SK-N-MC (cell line): ENCODE data around the gene TANGO6.

Experiments
- DNase-seq: peaks from one replicate; pipeline ENCODE4 v3.0.0-alpha.2; 2011; ENCODE audit warnings: low read depth, low spot score
- H3K27ac ChIP-seq: fragments of 200-600 bp; sonication (generic); 2 replicates; pipeline ENCODE4 v1.5.1; 2016; ENCODE audit warnings: mixed run types
- H3K36me3 ChIP-seq: fragments of 200-600 bp; sonication (generic); 2 replicates; pipeline ENCODE4 v1.6.1; 2017; ENCODE audit warnings: antibody characterized with exemption, low read length, mixed read lengths; ENCODE audit not compliant: insufficient read depth
- H3K4me3 ChIP-seq: fragments of 200-600 bp; sonication (generic); 2 replicates; pipeline ENCODE4 v1.5.1; 2016
- H3K9ac ChIP-seq: fragments of 200-600 bp; sonication (generic); 2 replicates; pipeline ENCODE4 v1.8.0; 2017; ENCODE audit warnings: mixed run types, mixed read lengths; ENCODE audit not compliant: insufficient read length
- H3K9me3 ChIP-seq: fragments of 200-600 bp; sonication (generic); 2 replicates; pipeline ENCODE4 v1.6.1; 2017; ENCODE audit warnings: low read depth, mild to moderate bottlenecking, antibody characterized with exemption, low read length, moderate library complexity, mixed read lengths
- EZH2 ChIP-seq: fragments of 200-600 bp; sonication (generic); IDR thresholded peaks from one replicate; pipeline ENCODE4 v1.6.1; 2017; ENCODE audit warnings: antibody characterized with exemption
- FOXP2 ChIP-seq: optimal IDR thresholded peaks from 2 replicates; pipeline ENCODE3; 2011; ENCODE audit warnings: mild to moderate bottlenecking, moderate library complexity; ENCODE audit not compliant: insufficient read depth; ENCODE audit errors: extremely low read length, control extremely low read depth
- POLR2AphosphoS5 ChIP-seq: IDR thresholded peaks from 2 replicates; pipeline ENCODE4 v1.6.1; 2012; ENCODE audit warnings: mild to moderate bottlenecking, low read depth, low read length, borderline replicate concordance

The TANGO6 gene

GRCh38 chr16:69105501-69106361 is 262.4 kb downstream of the TANGO6 start, which contains the start of gene HAS3:
Gene HAS3 (plus strand): TSS chr16:69105653. CDS start chr16:69109396, 3,743 bp downstream.
- Histone ChIP-seq H3K4me3 (peak within 1 kb of the TSS; percentile 74), H3K36me3 (no peaks in the 10 kb centered on the region), H3K9me3 (no peaks in the 10 kb centered on the region), H3K27ac (no peak within 1 kb of the TSS), H3K9ac (no peak within 1 kb of the TSS)
- TF ChIP-seq FOXP2, result no peak
- no peak for TF ChIP-seq POLR2AphosphoS5
- TF ChIP-seq EZH2, result no peak
- DNase-seq, result no peak

GRCh38 chr16:69106491-69107315 is 263.4 kb downstream of the TANGO6 start:
- Histone ChIP-seq H3K9me3 (no peaks in the 10 kb centered on the region), H3K36me3 (no peaks in the 10 kb centered on the region), H3K27ac (no peak overlapping the region), H3K9ac (no peak overlapping the region), H3K4me3 (peak overlapping the region; percentile 71)
- no peak for DNase-seq
- TF ChIP-seq FOXP2 (no peak), EZH2 (no peak), POLR2AphosphoS5 (no peak)

GRCh38 chr16:69107316-69107962 is 264.1 kb downstream of the TANGO6 start:
- H3K4me3 ChIP-seq, result peak overlapping the region; percentile 71
- H3K27ac ChIP-seq, result no peak overlapping the region
- TF ChIP-seq EZH2, result no peak
- no peak for TF ChIP-seq FOXP2
- no peak for TF ChIP-seq POLR2AphosphoS5
- no peaks in the 10 kb centered on the region for H3K36me3 ChIP-seq
- no peak overlapping the region for H3K9ac ChIP-seq
- DNase-seq, result no peak
- no peaks in the 10 kb centered on the region for H3K9me3 ChIP-seq

- Histone ChIP-seq H3K9ac (no peak overlapping the region), H3K36me3 (no peaks in the 10 kb centered on the region), H3K4me3 (no peak overlapping the region), H3K27ac (no peak overlapping the region), H3K9me3 (no peaks in the 10 kb centered on the region)
- TF ChIP-seq EZH2 (no peak), POLR2AphosphoS5 (no peak), FOXP2 (no peak)
- DNase-seq, result no peak
Observed at GRCh38 chr16:69108064-69108904, 265.0 kb downstream of the TANGO6 start.

GRCh38 chr16:69108905-69109252 is 265.5 kb downstream of the TANGO6 start:
- Histone ChIP-seq H3K36me3 (no peaks in the 10 kb centered on the region), H3K9me3 (no peaks in the 10 kb centered on the region), H3K27ac (no peak overlapping the region), H3K9ac (no peak overlapping the region), H3K4me3 (no peak overlapping the region)
- no peak for DNase-seq
- TF ChIP-seq FOXP2, result no peak

- H3K9me3 ChIP-seq, result no peaks in the 10 kb centered on the region
- H3K9ac ChIP-seq, result no peak overlapping the region
- no peak overlapping the region for H3K27ac ChIP-seq
- TF ChIP-seq EZH2 (no peak), POLR2AphosphoS5 (no peak), FOXP2 (no peak)
- H3K4me3 ChIP-seq, result no peak overlapping the region
- no peak for DNase-seq
- no peaks in the 10 kb centered on the region for H3K36me3 ChIP-seq
Observed at GRCh38 chr16:69109486-69110270, 266.3 kb downstream of the TANGO6 start.

GRCh38 chr16:69110406-69110805 is 267.1 kb downstream of the TANGO6 start:
- Histone ChIP-seq H3K36me3 (no peaks in the 10 kb centered on the region), H3K27ac (no peak overlapping the region), H3K9ac (no peak overlapping the region), H3K9me3 (no peaks in the 10 kb centered on the region), H3K4me3 (no peak overlapping the region)
- DNase-seq, result no peak
- TF ChIP-seq FOXP2 (no peak), EZH2 (no peak), POLR2AphosphoS5 (no peak)
